OCI-LY1 (cell line): ENCODE results near the gene HDAC9.

Experiments used
- CTCF ChIP-seq: fragments of 200-600 bp; sonication (generic), shearing (Covaris generic); IDR thresholded peaks from 2 replicates; pipeline ENCODE4 v1.5.1; 2017; ENCODE audit warnings: mild to moderate bottlenecking, antibody characterized with exemption, low read length, moderate library complexity, mixed read lengths
- EZH2 ChIP-seq: fragments of 200-600 bp; sonication (generic), shearing (Covaris generic); IDR thresholded peaks from 2 replicates; pipeline ENCODE4 v1.8.0; 2017; ENCODE audit warnings: borderline replicate concordance, mixed run types, mild to moderate bottlenecking, antibody characterized with exemption, low read length, moderate library complexity, mixed read lengths

GRCh38 chr7:19023477-19023876 lies 527.9 kb downstream of the HDAC9 start:
- no peak for TF ChIP-seq CTCF
- TF ChIP-seq EZH2: no peak
